IMR-90 (cell line): ENCODE results near the gene DUOX2.

ENCODE experiments used
- CHD1 ChIP-seq: IDR thresholded peaks from 2 replicates; pipeline ENCODE4 v1.6.1; 2012; ENCODE audit warnings: low read depth, low read length, improper control_type of control experiment
- CTCF ChIP-seq: conservative IDR thresholded peaks from 2 replicates; pipeline ENCODE4 v1.5.1; 2012; ENCODE audit warnings: mild to moderate bottlenecking, low read depth, low read length, improper control_type of control experiment
- POLR2A ChIP-seq: IDR thresholded peaks from 2 replicates; pipeline ENCODE4 v1.6.1; 2012; ENCODE audit warnings: mild to moderate bottlenecking, low read depth, low read length
- RAD21 ChIP-seq: IDR thresholded peaks from 2 replicates; pipeline ENCODE4 v1.6.1; 2012; ENCODE audit warnings: low read length, improper control_type of control experiment
- SMC3 ChIP-seq: fragments of 150-350 bp; IDR thresholded peaks from 2 replicates; pipeline ENCODE4 v1.6.1; 2016; ENCODE audit warnings: low read depth, mild to moderate bottlenecking, antibody characterized with exemption, low read length, moderate library complexity
- TF ChIP-seq, protein P1 (sequence below): fragments of 150-350 bp; IDR thresholded peaks from 2 replicates; pipeline ENCODE4 v1.6.1; 2017; ENCODE audit warnings: mild to moderate bottlenecking, antibody characterized with exemption, low read length, low read depth
- TF ChIP-seq, protein P2 (sequence below): fragments of 150-350 bp; IDR thresholded peaks from 2 replicates; pipeline ENCODE4 v1.6.1; 2016; ENCODE audit warnings: low read depth, mild to moderate bottlenecking, low read length, moderate library complexity, borderline replicate concordance

GRCh38 chr15:45151998-45152828, 38.2 kb upstream of the DUOX2 start:
- TF ChIP-seq CTCF (no peak), SMC3 (no peak), POLR2A (no peak), RAD21 (no peak), CHD1 (no peak)
- TF ChIP-seq, protein P1, sequence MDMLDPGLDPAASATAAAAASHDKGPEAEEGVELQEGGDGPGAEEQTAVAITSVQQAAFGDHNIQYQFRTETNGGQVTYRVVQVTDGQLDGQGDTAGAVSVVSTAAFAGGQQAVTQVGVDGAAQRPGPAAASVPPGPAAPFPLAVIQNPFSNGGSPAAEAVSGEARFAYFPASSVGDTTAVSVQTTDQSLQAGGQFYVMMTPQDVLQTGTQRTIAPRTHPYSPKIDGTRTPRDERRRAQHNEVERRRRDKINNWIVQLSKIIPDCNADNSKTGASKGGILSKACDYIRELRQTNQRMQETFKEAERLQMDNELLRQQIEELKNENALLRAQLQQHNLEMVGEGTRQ: no peak
- TF ChIP-seq, protein P2, sequence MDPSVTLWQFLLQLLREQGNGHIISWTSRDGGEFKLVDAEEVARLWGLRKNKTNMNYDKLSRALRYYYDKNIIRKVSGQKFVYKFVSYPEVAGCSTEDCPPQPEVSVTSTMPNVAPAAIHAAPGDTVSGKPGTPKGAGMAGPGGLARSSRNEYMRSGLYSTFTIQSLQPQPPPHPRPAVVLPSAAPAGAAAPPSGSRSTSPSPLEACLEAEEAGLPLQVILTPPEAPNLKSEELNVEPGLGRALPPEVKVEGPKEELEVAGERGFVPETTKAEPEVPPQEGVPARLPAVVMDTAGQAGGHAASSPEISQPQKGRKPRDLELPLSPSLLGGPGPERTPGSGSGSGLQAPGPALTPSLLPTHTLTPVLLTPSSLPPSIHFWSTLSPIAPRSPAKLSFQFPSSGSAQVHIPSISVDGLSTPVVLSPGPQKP: no peak
